ENCODE results near the gene EIF5.

DNA sequence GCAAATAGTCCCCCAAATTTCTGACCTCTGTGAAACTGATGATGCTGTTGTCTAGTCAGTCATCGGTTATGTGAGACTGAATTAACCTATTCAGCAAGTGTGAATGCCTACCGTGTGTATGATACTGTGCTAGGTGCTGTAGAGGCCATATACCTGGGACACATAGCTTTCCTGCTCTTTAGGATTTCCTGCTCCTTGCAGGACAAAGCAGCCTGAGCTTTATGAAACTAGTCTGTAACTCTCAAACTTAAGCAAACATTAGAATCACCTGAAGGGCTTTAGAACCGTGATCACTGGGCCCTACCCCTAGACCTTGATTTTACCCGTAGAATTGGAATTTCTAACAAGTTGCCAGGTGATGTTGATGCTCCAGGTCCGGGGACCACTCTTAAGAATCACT is 58.1 kb downstream of the EIF5 start:
- TF ChIP-seq, protein P1, sequence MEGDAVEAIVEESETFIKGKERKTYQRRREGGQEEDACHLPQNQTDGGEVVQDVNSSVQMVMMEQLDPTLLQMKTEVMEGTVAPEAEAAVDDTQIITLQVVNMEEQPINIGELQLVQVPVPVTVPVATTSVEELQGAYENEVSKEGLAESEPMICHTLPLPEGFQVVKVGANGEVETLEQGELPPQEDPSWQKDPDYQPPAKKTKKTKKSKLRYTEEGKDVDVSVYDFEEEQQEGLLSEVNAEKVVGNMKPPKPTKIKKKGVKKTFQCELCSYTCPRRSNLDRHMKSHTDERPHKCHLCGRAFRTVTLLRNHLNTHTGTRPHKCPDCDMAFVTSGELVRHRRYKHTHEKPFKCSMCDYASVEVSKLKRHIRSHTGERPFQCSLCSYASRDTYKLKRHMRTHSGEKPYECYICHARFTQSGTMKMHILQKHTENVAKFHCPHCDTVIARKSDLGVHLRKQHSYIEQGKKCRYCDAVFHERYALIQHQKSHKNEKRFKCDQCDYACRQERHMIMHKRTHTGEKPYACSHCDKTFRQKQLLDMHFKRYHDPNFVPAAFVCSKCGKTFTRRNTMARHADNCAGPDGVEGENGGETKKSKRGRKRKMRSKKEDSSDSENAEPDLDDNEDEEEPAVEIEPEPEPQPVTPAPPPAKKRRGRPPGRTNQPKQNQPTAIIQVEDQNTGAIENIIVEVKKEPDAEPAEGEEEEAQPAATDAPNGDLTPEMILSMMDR (IDR thresholded peaks at IDR 0.05) = no peak
- no peak for TF ChIP-seq ZFX (IDR thresholded peaks at IDR 0.05; ENCODE audit: borderline replicate concordance)
